Esophagus muscularis mucosa (tissue), 4 donors: ENCODE results near the gene CH25H. TPM values are rescaled to one million over a fixed set of nuclear protein-coding genes. Genes with fewer than 3 reads are reported as not detected.
A peak's percentile ranks its signal among the peaks of the same experiment; 100 is the strongest.

Experiments used
- DNase-seq: peaks from one replicate; pipeline ENCODE4 v3.0.0-alpha.2; 2017; ENCODE audit errors: extremely low spot score
- H3K27ac ChIP-seq, 4 donors: fragments of 200-600 bp; sonication (generic); replicated peaks in 1 of 4; 1 replicate in 3 of 4; 2 replicates in 1 of 4; pipeline ENCODE4 v1.5.1; 2016 to 2019; ENCODE audit warnings: mild to moderate bottlenecking in 1 of 4
- H3K27me3 ChIP-seq, 4 donors: fragments of 200-600 bp; sonication (generic); one replicate each; pipeline versions ENCODE4 v1.5.1 to v1.6.0; 2016 to 2019
- H3K36me3 ChIP-seq, 4 donors: fragments of 200-600 bp; sonication (generic); one replicate each; pipeline ENCODE4 v1.5.1; 2016 to 2019
- H3K4me1 ChIP-seq, 4 donors: fragments of 200-600 bp; sonication (generic); one replicate each; pipeline ENCODE4 v1.5.1; 2016 to 2019
- H3K4me3 ChIP-seq, 4 donors: fragments of 200-600 bp; sonication (generic); 1 replicate in 2 of 4; 2 replicates in 2 of 4; pipeline ENCODE4 v1.5.1; 2016 to 2019; ENCODE audit warnings: mild to moderate bottlenecking in 4 of 4, moderate library complexity in 1 of 4
- H3K9me3 ChIP-seq, 4 donors: fragments of 200-600 bp; sonication (generic); 1 replicate in 3 of 4; 2 replicates in 1 of 4; pipeline ENCODE4 v1.5.1; 2016 to 2019
- EP300 ChIP-seq: sonication (generic); formaldehyde crosslinking; IDR thresholded peaks from one replicate; pipeline ENCODE4 v1.6.1; 2017; ENCODE audit warnings: antibody characterized with exemption
- POLR2A ChIP-seq: fragments of 450-650 bp; IDR thresholded peaks from one replicate; pipeline ENCODE4 v1.6.1; 2017; ENCODE audit warnings: antibody characterized with exemption, moderate library complexity, mild to moderate bottlenecking, low read depth
- POLR2AphosphoS5 ChIP-seq, 2 donors: sonication (generic); formaldehyde crosslinking; IDR thresholded peaks; one replicate each; pipeline ENCODE4 v1.6.1; 2017; ENCODE audit warnings: antibody characterized with exemption in 2 of 2
- WGBS: methylation state at CpG from one replicate; pipeline ENCODE4 v1.1.5; 2018; 5-methylcytosine and 5-hydroxymethylcytosine counted together
- intact Hi-C: fragments of 100-400 bp; cut with DNase I; formaldehyde crosslinking; loops from one replicate; pipeline ENCODE4 v1.15.1; 2023
- total RNA-seq, 4 donors: library from RNA; depleted of rRNA; stranded (reverse); fragments of >200 nt; gene quantifications; one replicate each; pipeline versions ENCODE4 v1.1.0 to v1.2.1, GENCODE V29; 2016
- TF ChIP-seq, protein P1 (sequence below), 3 experiments: fragments of 200-600 bp in 2 of 3; fragments of 450-650 bp in 1 of 3; sonication (generic) in 2 of 3; IDR thresholded peaks; one replicate each; pipeline ENCODE4 v1.5.1; 2017 to 2019; ENCODE audit warnings: antibody characterized with exemption in 3 of 3, mild to moderate bottlenecking in 2 of 3, moderate library complexity in 1 of 3

The CH25H gene
- total RNA-seq, 4 donors from 2014 or later, result 2.1 to 83.3 (median 2.4) TPM

DNA sequence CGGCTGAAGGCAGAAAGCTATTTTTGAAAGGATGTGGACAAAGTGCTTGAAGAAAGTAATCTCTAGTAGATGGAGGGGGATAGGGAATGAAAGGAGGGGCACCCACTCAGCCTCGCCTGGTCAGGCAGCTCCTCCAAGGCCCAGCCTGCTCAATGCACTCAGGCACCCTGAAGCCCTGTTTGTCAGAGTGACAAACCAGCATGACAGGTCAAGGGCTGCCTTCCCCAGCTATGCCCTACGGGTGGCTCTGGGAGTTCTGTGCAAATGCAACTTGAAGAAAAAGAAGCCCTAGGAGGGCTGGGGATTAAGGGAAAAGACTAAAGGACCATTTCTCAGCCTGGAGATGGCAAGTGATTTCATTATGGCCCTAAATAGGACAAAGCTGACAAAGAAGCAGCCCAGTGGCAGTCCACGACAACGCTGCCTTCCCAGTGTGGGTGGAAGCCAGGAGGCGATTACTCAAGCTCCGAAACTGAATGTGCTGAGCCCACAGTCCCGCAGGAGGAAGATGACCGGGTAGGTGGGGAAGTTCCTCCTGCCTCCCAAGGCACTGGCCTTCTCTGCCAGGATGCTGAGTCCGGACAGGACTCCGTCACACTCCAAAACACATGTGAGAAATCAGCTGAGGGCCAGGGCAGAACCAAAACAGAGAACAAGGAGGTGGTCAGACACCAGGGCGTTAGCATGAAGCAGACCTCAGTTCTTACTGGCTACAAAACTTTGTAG is 28.1 kb upstream of the CH25H start:
- TF ChIP-seq, protein P1, sequence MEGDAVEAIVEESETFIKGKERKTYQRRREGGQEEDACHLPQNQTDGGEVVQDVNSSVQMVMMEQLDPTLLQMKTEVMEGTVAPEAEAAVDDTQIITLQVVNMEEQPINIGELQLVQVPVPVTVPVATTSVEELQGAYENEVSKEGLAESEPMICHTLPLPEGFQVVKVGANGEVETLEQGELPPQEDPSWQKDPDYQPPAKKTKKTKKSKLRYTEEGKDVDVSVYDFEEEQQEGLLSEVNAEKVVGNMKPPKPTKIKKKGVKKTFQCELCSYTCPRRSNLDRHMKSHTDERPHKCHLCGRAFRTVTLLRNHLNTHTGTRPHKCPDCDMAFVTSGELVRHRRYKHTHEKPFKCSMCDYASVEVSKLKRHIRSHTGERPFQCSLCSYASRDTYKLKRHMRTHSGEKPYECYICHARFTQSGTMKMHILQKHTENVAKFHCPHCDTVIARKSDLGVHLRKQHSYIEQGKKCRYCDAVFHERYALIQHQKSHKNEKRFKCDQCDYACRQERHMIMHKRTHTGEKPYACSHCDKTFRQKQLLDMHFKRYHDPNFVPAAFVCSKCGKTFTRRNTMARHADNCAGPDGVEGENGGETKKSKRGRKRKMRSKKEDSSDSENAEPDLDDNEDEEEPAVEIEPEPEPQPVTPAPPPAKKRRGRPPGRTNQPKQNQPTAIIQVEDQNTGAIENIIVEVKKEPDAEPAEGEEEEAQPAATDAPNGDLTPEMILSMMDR (IDR thresholded peaks at IDR 0.05), result no peak
- TF ChIP-seq POLR2AphosphoS5 (IDR thresholded peaks at IDR 0.05), result peak; percentile 25 to 44
- intact Hi-C loops, result no loop called here
- Histone ChIP-seq H3K9me3 (no peaks in the 10 kb centered on the region), H3K27ac (no peak overlapping the region), H3K4me1 (peaks cover 0 to 8% (median 2%) of the 10 kb centered on the region in 4 donors), H3K27me3 (no peaks in the 10 kb centered on the region), H3K36me3 (peaks cover 8 to 34% (median 11%) of the 10 kb centered on the region in 4 donors), H3K4me3 (no peak overlapping the region)
- DNase-seq, result no peak
- WGBS, result 86% methylated on average over 11 of the region's 12 CpGs

DNA sequence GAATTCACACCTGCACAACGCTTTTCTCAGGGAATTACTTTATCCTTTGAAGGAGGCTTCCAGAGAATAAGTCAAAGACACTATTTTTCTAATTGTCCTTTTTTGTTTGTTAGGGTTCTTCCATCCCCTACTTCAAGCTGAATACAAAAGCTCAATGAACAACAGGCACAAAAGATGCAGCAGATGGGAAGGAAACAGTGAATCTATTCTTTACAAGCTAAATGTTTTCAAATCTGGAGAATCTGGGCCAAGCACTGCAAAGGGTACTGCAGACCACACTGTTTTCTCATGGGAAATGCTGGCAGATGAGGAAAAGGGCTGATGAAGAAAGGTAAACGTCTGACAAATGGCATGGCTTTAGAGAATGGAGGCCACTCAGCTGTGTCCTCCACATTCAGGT is 25.9 kb upstream of the CH25H start:
- peaks cover 0 to 25% (median 4%) of the 10 kb centered on the region in 4 donors for H3K36me3 ChIP-seq
- no peaks in the 10 kb centered on the region for H3K27me3 ChIP-seq
- peaks cover 0 to 8% (median 2%) of the 10 kb centered on the region in 4 donors for H3K4me1 ChIP-seq
- intact Hi-C loops, result no loop called here
- H3K9me3 ChIP-seq, result no peaks in the 10 kb centered on the region
- TF ChIP-seq POLR2AphosphoS5 (IDR thresholded peaks at IDR 0.05) (no peak), POLR2A (no peak), EP300 (no peak)
- TF ChIP-seq, protein P1 (IDR thresholded peaks at IDR 0.05), result no peak
- H3K4me3 ChIP-seq, result no peak overlapping the region
- no peak for DNase-seq
- H3K27ac ChIP-seq, result no peak overlapping the region
- 90% methylated on average over 2 of the region's 2 CpGs for WGBS

DNA sequence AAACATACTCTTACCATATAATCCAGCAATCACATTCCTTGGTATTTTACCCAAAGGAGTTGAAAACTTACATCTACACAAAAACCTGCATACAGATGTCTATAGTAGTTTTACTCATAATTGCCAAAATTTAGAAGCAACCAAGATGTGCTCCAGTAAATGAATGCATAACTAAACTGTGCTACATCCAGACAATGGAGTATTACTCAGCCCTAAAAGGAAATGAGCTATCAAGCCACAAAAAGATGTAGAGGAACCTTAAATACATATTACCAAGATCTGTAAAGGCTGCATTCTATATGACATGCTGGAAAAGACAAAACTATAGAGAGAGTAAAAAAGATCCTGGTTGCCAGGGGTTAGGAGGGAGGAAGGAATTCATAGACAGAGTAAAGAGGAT is 21.8 kb upstream of the CH25H start:
- DNase-seq, result no peak
- TF ChIP-seq POLR2A, result no peak
- TF ChIP-seq, protein P1 (IDR thresholded peaks at IDR 0.05), result no peak
- H3K4me3 ChIP-seq, result no peak overlapping the region
- intact Hi-C loops, result no loop called here
- no peak overlapping the region for H3K27ac ChIP-seq
- H3K9me3 ChIP-seq, result no peaks in the 10 kb centered on the region
- no peaks in the 10 kb centered on the region for H3K27me3 ChIP-seq
- peaks cover 0 to 42% (median 11%) of the 10 kb centered on the region in 4 donors for H3K36me3 ChIP-seq
- no peaks in the 10 kb centered on the region for H3K4me1 ChIP-seq

DNA sequence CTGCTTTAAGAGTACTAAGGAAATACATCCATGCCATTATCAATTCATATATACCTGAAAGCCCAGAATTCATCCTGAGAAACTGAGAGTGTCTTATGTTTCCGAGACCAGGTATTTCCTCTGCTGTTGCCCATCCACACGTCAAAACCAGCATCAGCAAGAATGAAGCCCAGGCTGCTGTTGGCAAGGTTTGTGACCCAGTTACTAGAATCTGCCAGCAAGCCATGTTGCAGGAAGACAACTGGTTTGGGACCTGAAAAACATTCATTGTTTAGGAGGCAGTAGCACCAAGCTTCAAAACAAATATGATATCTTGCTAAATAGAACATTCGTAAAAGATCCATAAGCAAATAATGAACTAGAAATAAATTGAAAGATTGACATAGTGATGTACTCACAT is 21.0 kb upstream of the CH25H start:
- WGBS, result 94% methylated on average over 3 of the region's 3 CpGs

More for the DNA sequence above, 21.0 kb upstream of the CH25H start:
- intact Hi-C loops, result no loop called here
- TF ChIP-seq EP300 (no peak), POLR2A (no peak), POLR2AphosphoS5 (IDR thresholded peaks at IDR 0.05) (no peak)
- TF ChIP-seq, protein P1 (IDR thresholded peaks at IDR 0.05), result no peak
- Histone ChIP-seq H3K27ac (no peak overlapping the region), H3K9me3 (no peaks in the 10 kb centered on the region), H3K4me1 (no peaks in the 10 kb centered on the region), H3K27me3 (no peaks in the 10 kb centered on the region), H3K4me3 (no peak overlapping the region), H3K36me3 (peaks cover 0 to 39% (median 12%) of the 10 kb centered on the region in 4 donors)
- DNase-seq, result peak; percentile 39
